Brain microvascular endothelial cell (primary cell): ENCODE measurements around the gene ENTREP3.

ENCODE experiments used
- DNase-seq: peaks from one replicate; pipeline ENCODE4 v3.0.0-alpha.2; 2020
- H3K27ac ChIP-seq: fragments of 250-450 bp; sonication (Bioruptor Pico); 2 replicates; pipeline ENCODE4 v1.5.1; 2020; ENCODE audit warnings: mild to moderate bottlenecking, moderate library complexity
- H3K27me3 ChIP-seq: fragments of 250-450 bp; sonication (Bioruptor Pico); replicated peaks from 2 replicates; pipeline ENCODE4 v1.5.1; 2020; ENCODE audit warnings: mild to moderate bottlenecking
- H3K36me3 ChIP-seq: fragments of 250-450 bp; sonication (Bioruptor Pico); replicated peaks from 2 replicates; pipeline ENCODE4 v1.5.1; 2020; ENCODE audit warnings: mild to moderate bottlenecking
- H3K4me3 ChIP-seq: 2 replicates; pipeline ENCODE4 v1.5.1; 2011; ENCODE audit warnings: low read depth, mild to moderate bottlenecking, control low read depth, low read length, moderate library complexity
- in situ Hi-C: cut with HindIII; loops from 2 replicates; pipeline ENCODE4 v1.10.0; 2017; ENCODE audit warnings: low sequenced_read_pairs, low pct_ligation_motif_present
- TF ChIP-seq, protein P1 (sequence below): IDR thresholded peaks from 2 replicates; pipeline ENCODE4 v1.5.1; 2011; ENCODE audit warnings: low read depth, mild to moderate bottlenecking, moderate library complexity, low read length, control low read depth, inconsistent platforms; ENCODE audit errors: missing control alignments

ENTREP3 gene

DNA sequence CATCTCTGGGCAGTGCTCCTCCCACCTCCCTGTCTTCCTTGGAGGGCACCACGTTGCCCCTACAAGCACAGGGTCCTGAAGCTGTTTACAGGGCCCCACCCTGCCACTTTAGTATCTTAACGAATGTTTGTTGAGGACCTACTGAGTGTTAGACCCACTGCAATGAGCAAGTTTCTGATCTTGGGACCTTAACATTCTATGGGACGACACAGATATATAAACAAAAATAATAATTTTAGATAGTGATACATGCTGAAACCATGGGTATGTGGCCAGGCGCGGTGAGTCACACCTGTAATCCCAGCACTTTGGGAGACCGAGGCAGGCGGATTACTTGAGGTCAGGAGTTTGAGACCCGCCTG is 10.1 kb downstream of the ENTREP3 start:
- no peaks in the 10 kb centered on the region for H3K27me3 ChIP-seq
- peaks cover 13% of the 10 kb centered on the region for H3K36me3 ChIP-seq
- peak overlapping the region; percentile 78 for H3K27ac ChIP-seq
- in situ Hi-C loops: no loop called here
- peak; percentile 30 for DNase-seq
- peak overlapping the region; percentile 69 for H3K4me3 ChIP-seq
- TF ChIP-seq, protein P1, sequence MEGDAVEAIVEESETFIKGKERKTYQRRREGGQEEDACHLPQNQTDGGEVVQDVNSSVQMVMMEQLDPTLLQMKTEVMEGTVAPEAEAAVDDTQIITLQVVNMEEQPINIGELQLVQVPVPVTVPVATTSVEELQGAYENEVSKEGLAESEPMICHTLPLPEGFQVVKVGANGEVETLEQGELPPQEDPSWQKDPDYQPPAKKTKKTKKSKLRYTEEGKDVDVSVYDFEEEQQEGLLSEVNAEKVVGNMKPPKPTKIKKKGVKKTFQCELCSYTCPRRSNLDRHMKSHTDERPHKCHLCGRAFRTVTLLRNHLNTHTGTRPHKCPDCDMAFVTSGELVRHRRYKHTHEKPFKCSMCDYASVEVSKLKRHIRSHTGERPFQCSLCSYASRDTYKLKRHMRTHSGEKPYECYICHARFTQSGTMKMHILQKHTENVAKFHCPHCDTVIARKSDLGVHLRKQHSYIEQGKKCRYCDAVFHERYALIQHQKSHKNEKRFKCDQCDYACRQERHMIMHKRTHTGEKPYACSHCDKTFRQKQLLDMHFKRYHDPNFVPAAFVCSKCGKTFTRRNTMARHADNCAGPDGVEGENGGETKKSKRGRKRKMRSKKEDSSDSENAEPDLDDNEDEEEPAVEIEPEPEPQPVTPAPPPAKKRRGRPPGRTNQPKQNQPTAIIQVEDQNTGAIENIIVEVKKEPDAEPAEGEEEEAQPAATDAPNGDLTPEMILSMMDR: no peak

DNA sequence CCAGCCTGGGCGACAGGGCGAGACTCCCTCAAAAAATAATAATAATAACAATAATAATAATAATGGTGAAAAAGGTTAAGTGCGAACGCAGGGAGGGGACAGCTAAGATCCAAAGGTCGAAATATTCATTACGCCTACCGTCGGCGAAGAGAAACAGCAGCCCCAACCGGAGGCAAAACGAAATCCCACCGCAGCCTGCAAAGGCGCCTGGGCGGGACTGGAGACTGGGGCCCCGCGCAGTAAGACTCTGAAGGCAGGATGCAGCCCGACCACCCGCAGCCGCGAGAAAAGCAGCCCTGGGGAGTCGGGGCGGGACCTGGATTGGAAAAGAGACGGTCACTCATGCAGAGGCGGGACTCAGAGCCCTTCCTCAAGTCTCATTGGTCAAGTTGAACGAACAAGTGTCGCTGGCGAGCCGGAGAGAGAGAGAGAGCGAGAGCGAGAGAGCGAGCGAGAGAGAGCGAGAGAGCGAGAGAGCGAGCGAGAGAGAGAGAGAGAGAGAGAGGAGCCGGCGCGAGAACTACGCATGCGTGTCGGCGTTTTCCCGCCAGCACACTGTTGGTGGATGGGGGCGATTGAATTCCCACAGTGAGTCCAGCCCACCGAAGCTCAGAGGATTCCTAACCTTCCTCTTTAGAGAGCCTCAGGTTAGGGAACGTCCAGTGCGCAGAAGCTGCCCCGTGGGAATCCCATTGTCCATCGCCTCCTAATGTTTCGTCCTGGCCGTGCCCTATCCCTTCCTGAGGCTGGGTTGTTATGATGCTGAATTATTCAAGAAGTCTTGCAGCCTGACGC is 10.7 kb downstream of the ENTREP3 start:
- H3K27ac ChIP-seq: peak overlapping the region; percentile 81
- no peaks in the 10 kb centered on the region for H3K27me3 ChIP-seq
- TF ChIP-seq, protein P1: peak; percentile 40
- peak overlapping the region; percentile 69 for H3K4me3 ChIP-seq
- peaks cover 13% of the 10 kb centered on the region for H3K36me3 ChIP-seq
- DNase-seq: peak; percentile 100
- in situ Hi-C loops: no loop called here

DNA sequence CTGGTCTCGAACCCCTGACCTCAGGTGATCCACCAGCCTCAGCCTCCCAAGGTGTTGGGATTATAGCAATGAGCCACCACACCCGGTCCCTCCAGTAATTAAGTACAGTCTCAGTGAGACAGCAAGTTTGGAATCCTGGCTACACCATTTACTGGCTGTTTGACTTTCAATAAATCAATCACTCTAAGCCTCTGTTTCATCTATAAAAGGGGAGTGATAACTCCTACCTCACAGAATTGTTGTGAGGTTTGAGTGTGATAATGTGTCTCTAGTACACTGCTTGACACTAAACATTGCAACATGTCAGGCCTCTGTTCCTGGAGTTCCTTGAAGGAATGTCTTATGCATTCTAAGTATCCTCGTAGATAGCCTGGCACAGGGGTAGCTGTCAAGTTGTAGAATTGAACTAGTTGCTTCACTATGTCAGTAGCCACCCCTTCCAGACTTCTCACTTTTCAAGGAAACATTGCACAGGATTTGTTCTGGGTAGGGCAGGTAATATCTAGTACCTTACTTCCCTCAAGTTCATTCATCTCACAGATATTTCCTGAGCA is 12.4 kb downstream of the ENTREP3 start:
- no peak for DNase-seq
- H3K36me3 ChIP-seq: peaks cover 10% of the 10 kb centered on the region
- in situ Hi-C loops: no loop called here
- no peaks in the 10 kb centered on the region for H3K27me3 ChIP-seq
- H3K4me3 ChIP-seq: peak overlapping the region; percentile 69
- no peak overlapping the region for H3K27ac ChIP-seq
- TF ChIP-seq, protein P1: no peak

DNA sequence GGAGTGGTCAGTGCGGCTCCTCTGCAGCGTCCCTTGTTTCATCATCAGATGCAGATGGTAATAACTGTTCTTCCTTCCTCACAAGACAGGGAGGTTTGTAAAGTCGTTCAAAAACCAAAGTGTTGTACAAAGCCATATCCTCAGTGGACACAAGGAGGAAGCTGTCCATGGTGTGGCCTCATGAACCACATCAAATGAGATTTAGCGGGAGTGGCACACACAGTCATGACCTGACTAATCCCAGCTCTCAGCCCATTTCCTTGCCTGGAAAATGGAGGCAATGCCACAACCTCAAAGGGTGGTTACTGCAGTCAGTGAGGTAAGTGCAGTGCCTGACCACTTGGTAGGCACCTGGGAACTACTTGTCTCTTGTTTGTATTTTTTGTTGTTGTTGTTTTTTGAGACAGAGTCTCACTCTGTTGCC is 13.4 kb downstream of the ENTREP3 start:
- DNase-seq: no peak
- Histone ChIP-seq H3K4me3 (no peak overlapping the region), H3K27me3 (no peaks in the 10 kb centered on the region), H3K36me3 (peaks cover 8% of the 10 kb centered on the region), H3K27ac (no peak overlapping the region)
- in situ Hi-C loops: no loop called here
- TF ChIP-seq, protein P1: no peak

DNA sequence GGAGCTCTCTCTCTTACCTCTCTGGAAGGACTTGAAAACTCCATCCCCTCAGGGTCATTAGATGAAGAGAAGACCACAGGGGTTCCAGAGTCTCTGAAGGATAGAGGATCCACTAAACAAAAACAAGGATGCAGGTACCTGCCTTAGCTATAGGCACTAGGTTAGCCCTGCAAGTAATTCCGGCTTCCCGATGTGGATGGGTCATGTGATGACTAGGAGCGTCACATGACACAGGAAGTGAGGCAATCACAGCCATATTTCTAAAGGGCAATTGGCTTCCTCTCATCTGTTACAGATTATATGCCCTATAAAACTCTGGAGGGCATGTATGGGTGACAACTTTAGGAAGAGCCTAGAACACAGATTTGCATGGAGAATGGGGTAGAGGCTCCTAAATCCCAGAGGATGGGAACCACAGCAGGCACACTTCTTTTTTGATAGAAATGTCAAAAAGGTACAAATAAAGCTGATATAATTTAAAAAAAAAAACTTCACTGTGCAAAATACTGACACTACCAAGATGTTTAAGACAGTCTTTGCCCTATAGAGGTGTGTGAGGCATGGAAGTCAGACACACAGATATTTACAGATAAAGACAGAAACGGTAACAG is 14.1 kb downstream of the ENTREP3 start:
- Histone ChIP-seq H3K36me3 (peaks cover 9% of the 10 kb centered on the region), H3K27me3 (no peaks in the 10 kb centered on the region), H3K4me3 (peak overlapping the region; percentile 59), H3K27ac (peak overlapping the region; percentile 50)
- DNase-seq: peak; percentile 75
- TF ChIP-seq, protein P1: no peak
- in situ Hi-C loops: no loop called here
